ENCODE measurements around the gene GLRX5.
A peak's percentile ranks its signal among the peaks of the same experiment; 100 is the strongest.

The GLRX5 gene

DNA sequence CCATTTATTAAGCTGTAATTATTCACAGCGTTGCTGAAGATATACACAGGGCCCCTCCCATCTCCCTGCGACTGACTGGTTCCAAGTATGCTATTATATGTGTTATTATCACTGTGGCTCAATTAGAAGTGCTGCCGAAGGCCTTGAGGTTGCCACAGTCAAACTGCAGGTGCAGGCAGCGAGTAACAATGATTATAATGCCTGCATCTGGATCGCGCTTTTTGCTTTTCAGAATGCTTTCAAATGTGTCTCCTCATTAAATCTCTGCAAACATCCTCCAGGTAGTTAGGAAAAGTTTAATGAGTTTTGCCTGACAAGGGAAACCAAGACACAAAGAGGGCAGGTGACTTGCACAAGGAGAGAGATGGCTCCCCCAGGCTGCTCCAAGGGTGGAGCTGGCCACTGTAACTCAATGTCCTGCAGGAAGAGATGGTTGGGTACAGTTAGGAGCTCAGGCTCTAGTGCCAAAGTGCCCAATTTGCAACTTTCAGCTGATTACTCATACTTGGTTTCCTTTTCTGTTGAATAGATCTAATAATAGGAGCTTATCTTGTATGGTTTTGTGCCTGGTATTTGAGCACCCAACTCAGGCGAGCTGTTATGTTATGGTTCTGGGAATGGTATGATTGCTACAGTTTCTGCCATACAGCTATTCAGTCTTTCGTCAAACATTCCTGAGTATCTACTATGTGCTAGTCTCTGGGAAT, 16.7 kb upstream of the GLRX5 start:
- no peak for DNase-seq

- peak; percentile 66 for DNase-seq
Measured at GRCh38 chr14:95519699-95520098, 15.2 kb upstream of the GLRX5 start.

- no peak for DNase-seq
Measured at GRCh38 chr14:95520346-95520745, 14.5 kb upstream of the GLRX5 start.

DNA sequence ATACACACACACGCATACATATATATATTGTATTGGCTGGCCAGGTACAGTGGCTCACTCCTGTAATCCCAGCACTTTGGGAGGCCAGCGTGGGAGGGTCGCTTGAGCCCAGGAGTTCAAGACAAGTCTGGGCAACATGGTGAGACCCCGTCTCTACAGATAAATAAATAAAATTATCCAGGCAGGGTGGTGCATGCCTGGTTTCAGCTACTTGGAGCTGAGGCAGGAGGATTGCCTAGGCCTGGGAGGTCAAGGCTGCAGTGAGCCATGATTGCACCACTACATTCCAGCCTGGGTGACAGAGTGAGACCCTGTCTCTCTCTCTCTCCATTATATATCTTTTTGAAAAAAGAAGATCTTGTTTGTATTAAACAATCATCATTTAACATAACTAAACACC, 13.8 kb upstream of the GLRX5 start:
- DNase-seq, result no peak

DNA sequence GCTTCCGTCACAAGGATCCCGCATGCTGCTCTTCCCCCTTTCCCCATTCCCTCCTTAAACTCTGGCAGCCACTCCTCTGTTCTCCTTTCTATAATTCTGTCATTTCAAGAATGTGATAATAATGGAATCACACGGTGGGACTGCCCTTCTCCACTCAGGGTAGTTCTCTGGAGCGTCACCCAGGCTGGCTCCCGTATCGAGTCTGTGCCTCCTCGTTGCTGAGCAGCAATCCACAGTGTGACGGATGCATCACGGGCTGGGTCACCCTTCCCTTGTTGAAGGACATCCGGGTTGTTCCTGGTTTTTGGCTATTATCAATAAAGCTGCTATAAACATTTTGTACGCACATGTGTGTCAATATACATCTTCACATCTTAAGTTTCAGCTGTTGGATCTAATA, 12.7 kb upstream of the GLRX5 start:
- DNase-seq, result no peak

DNA sequence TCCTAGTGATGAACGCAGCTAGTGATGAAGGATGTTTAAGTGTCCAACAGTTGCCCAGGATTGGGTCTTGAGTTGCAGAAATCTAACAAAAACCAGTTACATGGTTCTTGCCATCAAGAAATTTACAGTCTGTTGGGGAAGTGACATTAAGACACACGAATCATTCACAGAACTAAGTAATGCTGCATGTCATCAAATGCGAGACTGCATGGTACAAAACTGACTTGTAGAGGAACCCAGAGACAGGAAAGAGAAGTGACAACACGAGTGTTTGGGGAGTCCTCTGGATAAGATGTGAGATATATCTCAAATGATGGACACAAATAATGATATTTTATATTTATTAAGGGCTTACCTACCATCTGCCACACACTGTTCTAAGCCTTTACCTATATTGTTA, 12.3 kb upstream of the GLRX5 start:
- no peak for DNase-seq

GRCh38 chr14:95523051-95523814, 11.6 kb upstream of the GLRX5 start:
- DNase-seq, result no peak

DNA sequence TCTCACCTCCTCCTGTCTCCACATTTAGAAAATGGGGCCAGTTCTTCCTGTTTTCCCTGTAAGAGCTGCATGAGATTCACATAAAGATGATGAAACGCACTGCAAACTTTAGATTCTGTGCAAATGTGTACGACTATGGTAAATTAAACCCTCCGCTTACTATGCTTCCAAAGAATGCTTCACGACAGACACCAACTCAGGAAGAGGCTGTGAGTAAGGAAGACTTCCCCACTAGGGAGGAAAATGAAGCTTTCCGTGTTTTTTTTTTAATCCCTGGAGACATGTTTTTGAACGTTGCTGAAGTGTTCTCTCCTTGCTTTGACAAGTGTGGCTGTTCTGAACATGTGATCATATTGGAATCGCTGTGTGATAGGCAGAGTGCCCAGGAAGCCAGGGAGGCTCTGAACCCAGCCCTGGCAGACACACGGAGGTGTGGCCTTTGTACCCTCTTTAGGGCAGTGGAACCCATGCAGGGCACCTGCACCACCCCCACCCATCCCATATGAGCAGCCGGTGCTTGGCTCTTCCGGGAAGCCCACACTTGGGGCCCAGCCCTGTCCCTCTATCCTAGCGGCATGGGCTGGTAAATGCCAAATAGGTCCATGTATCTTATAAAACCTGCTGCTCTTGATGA, 10.9 kb upstream of the GLRX5 start:
- no peak for DNase-seq

- no peak for DNase-seq
Measured at GRCh38 chr14:95524706-95525512, 9.9 kb upstream of the GLRX5 start.

DNA sequence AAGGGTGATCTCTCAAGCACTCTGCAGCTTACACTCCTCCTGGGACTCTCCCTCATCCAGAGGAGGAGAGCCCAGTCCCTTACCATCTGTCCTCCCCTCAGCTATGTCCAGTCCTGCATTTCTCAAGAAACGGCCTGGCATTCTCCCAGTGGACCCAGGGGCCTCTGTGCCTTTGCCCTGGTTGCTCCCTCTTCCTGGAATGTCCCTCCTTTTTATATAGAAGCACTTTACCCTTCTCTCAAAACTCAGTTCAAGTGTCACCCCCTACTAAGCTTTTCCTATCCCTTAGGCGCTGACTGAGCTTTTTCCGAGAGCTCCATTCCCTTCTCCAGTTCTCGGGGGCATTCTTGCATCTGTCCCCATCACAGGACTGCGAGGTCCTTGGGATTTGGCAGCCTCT, 8.9 kb upstream of the GLRX5 start:
- no peak for DNase-seq

- DNase-seq, result no peak
Measured at GRCh38 chr14:95526483-95527386, 8.1 kb upstream of the GLRX5 start.

- no peak for DNase-seq
Measured at GRCh38 chr14:95527387-95528002, 7.4 kb upstream of the GLRX5 start.

- no peak for DNase-seq
Measured at GRCh38 chr14:95529216-95529615, 5.6 kb upstream of the GLRX5 start.

- DNase-seq, result no peak
Measured at GRCh38 chr14:95530473-95531276, 4.2 kb upstream of the GLRX5 start.

- DNase-seq, result no peak
Measured at GRCh38 chr14:95531473-95531872, 3.4 kb upstream of the GLRX5 start.

- no peak for DNase-seq
Measured at GRCh38 chr14:95531969-95532368, 2.9 kb upstream of the GLRX5 start.

- DNase-seq, result no peak
Measured at GRCh38 chr14:95533391-95533821, 1.4 kb upstream of the GLRX5 start.

DNA sequence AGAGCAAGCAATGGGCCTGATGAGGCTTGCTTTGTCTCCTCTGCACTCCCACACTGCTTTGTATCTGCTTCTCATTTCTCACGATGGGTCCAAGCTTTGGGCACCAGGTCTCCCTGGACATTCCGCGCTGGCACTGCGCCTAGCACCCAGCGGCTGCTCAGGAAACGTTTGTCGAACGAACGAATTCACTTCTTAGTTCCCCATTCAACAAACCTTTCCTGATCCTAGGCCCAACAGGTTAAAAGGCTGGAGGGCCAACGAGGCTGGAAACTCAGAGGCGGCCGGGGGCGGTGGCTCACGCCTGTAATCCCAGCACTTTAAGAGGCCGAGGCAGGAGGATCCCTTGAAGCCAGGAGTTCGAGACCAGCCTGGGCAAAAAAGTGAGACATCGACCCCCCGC, 1.0 kb upstream of the GLRX5 start:
- DNase-seq, result no peak

GRCh38 chr14:95535226-95536021, 574 bp downstream of the GLRX5 start:
- DNase-seq, result no peak

DNA sequence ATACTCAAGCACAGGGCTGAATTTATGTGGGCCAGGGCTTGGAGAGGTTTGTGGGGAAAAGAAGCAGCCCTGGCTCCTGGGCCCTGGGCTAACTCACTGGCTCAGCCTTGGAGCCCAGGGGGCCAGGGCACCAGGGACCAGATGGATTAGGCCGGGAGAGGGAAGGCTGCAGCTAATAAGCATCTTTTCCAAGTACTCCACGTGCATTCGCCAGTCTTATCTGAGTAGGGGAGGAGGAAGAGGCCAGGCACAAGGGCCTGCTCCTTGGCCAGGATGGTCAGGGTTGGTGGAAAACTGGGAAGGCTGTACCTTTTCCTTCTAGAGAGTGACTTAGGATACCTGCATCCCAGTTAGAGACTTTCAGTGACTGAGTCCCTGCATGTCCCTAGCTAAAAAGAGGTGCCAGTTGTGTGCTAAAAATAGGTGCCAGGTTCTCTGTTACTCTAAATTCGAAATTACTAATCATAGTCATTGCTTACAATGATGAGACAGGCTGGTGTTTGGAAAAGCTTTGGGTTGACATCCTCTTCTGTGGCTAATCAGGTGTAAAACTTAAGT, 1.3 kb downstream of the GLRX5 start:
- no peak for DNase-seq
